ENCODE measurements around the gene BLACAT1.
"Not testable (repeated sequence)": the region's sequence is repeated elsewhere in the genome, so short reads cannot be mapped to it uniquely, and the experiment has no call there.

The BLACAT1 gene

DNA sequence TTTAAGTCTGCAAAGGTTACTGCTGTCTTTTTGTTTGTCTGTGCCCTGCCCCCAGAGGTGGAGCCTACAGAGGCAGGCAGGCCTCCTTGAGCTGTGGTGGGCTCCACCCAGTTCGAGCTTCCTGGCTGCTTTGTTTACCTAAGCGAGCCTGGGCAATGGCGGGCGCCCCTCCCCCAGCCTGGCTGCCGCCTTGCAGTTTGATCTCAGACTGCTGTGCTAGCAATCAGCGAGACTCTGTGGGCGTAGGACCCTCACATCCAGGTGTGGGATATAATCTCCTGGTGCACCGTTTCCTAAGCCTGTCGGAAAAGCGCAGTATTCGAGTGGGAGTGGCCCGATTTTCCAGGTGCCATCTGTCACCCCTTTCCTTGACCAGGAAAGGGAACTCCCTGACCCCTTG is 49.6 kb downstream of the BLACAT1 start:
- not testable (repeated sequence) for DNase-seq

All from NCI-H2171 (cell line).